OCI-LY3 (cell line): ENCODE measurements around the gene CLPTM1.
A peak's percentile ranks its signal among the peaks of the same experiment; 100 is the strongest.

Experiments
- H2AFZ ChIP-seq: fragments of 200-600, 300-600 bp; shearing (Covaris generic); 2 replicates; pipeline ENCODE4 v1.6.0; 2014; ENCODE audit warnings: antibody characterized with exemption, low read depth, low read length
- H3K27ac ChIP-seq: fragments of 200-600, 300-600 bp; sonication (generic); 2 replicates; pipeline ENCODE4 v1.5.1; 2014; ENCODE audit warnings: mild to moderate bottlenecking, low read length, moderate library complexity, mixed read lengths
- H3K27me3 ChIP-seq: fragments of 200-600, 300-600 bp; sonication (generic); 2 replicates; pipeline ENCODE4 v1.6.1; 2014; ENCODE audit warnings: low read depth, low read length, mixed read lengths
- H3K36me3 ChIP-seq: fragments of 200-600, 300-600 bp; sonication (generic); replicated peaks from 2 replicates; pipeline ENCODE3; 2014; ENCODE audit warnings: low read depth, low read length, mixed read lengths
- H3K4me1 ChIP-seq: fragments of 300-600, 200-600 bp; sonication (generic); 2 replicates; pipeline ENCODE4 v1.6.1; 2014; ENCODE audit warnings: low read length, mixed read lengths
- H3K4me2 ChIP-seq: fragments of 200-600, 300-600 bp; sonication (generic); 2 replicates; pipeline ENCODE4 v1.6.1; 2014; ENCODE audit warnings: low read length, mixed read lengths
- H3K4me3 ChIP-seq: fragments of 300-600, 200-600 bp; sonication (generic); 2 replicates; pipeline ENCODE4 v1.5.1; 2014; ENCODE audit warnings: antibody characterized with exemption, mild to moderate bottlenecking, low read length, moderate library complexity
- H3K79me2 ChIP-seq: fragments of 300-600, 200-600 bp; shearing (Covaris generic); 2 replicates; pipeline ENCODE4 v1.6.1; 2014; ENCODE audit warnings: mild to moderate bottlenecking, low read length, mixed read lengths
- H3K9ac ChIP-seq: fragments of 300-600, 200-600 bp; shearing (Covaris generic); 2 replicates; pipeline ENCODE4 v1.6.0; 2014; ENCODE audit warnings: mild to moderate bottlenecking, low read length, moderate library complexity
- H3K9me3 ChIP-seq: fragments of 200-600, 300-600 bp; shearing (Covaris generic); 2 replicates; pipeline ENCODE4 v1.6.1; 2014; ENCODE audit warnings: low read length, mixed read lengths; ENCODE audit not compliant: insufficient read depth
- H4K20me1 ChIP-seq: fragments of 200-600, 300-600 bp; sonication (generic); 2 replicates; pipeline ENCODE4 v1.6.1; 2016; ENCODE audit warnings: low read length, mixed read lengths; ENCODE audit not compliant: insufficient read depth
- CTCF ChIP-seq: fragments of 200-600, 300-600 bp; sonication (generic); IDR thresholded peaks from 2 replicates; pipeline ENCODE4 v1.5.1; 2014; ENCODE audit warnings: antibody characterized with exemption, low read length, low read depth
- EZH2phosphoT487 ChIP-seq: fragments of 200-600 bp; shearing (Covaris generic); IDR thresholded peaks from 2 replicates; pipeline ENCODE4 v1.6.1; 2018; ENCODE audit warnings: antibody characterized with exemption, mixed run types, low read depth

The CLPTM1 gene

GRCh38 chr19:44954649-44955504 is at the start of gene CLPTM1:
Gene CLPTM1 (plus strand): TSS chr19:44955380. CDS start chr19:44955396, 16 bp downstream.
- Histone ChIP-seq H3K4me2 (peak within 1 kb of the TSS; percentile 100), H2AFZ (peak within 1 kb of the TSS; percentile 98)

DNA sequence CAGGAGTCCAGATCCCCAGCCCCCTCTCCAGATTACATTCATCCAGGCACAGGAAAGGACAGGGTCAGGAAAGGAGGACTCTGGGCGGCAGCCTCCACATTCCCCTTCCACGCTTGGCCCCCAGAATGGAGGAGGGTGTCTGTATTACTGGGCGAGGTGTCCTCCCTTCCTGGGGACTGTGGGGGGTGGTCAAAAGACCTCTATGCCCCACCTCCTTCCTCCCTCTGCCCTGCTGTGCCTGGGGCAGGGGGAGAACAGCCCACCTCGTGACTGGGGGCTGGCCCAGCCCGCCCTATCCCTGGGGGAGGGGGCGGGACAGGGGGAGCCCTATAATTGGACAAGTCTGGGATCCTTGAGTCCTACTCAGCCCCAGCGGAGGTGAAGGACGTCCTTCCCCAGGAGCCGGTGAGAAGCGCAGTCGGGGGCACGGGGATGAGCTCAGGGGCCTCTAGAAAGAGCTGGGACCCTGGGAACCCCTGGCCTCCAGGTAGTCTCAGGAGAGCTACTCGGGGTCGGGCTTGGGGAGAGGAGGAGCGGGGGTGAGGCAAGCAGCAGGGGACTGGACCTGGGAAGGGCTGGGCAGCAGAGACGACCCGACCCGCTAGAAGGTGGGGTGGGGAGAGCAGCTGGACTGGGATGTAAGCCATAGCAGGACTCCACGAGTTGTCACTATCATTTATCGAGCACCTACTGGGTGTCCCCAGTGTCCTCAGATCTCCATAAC is 49.6 kb upstream of the CLPTM1 start, which contains the start of gene APOE:
Gene APOE, plus strand, starts transcription at position 360 of the 724 bp plus-strand sequence. CDS start 829 bp downstream, outside the sequence.
- Histone ChIP-seq H3K4me1 (no peaks in the 10 kb centered on the region), H3K27me3 (no peaks in the 10 kb centered on the region), H3K9me3 (no peaks in the 10 kb centered on the region), H3K4me3 (no peak within 1 kb of the TSS), H3K79me2 (no peaks in the 10 kb centered on the region), H2AFZ (no peak within 1 kb of the TSS), H3K36me3 (peaks cover 16% of the 10 kb centered on the region), H3K9ac (no peak within 1 kb of the TSS), H3K27ac (no peak within 1 kb of the TSS), H4K20me1 (no peaks in the 10 kb centered on the region), H3K4me2 (no peak within 1 kb of the TSS)
- TF ChIP-seq EZH2phosphoT487 (no peak), CTCF (no peak)

More at GRCh38 chr19:44954649-44955504, at the start of gene CLPTM1:
- no peaks in the 10 kb centered on the region for H3K36me3 ChIP-seq
- peaks cover 24% of the 10 kb centered on the region for H4K20me1 ChIP-seq
- peaks cover 29% of the 10 kb centered on the region for H3K4me1 ChIP-seq
- peaks cover 59% of the 10 kb centered on the region for H3K79me2 ChIP-seq
- no peaks in the 10 kb centered on the region for H3K9me3 ChIP-seq
- peak within 1 kb of the TSS; percentile 95 for H3K9ac ChIP-seq
- H3K27ac ChIP-seq, result peak within 1 kb of the TSS; percentile 85
- no peaks in the 10 kb centered on the region for H3K27me3 ChIP-seq
- H3K4me3 ChIP-seq, result peak within 1 kb of the TSS; percentile 83
- TF ChIP-seq EZH2phosphoT487 (no peak), CTCF (no peak)

DNA sequence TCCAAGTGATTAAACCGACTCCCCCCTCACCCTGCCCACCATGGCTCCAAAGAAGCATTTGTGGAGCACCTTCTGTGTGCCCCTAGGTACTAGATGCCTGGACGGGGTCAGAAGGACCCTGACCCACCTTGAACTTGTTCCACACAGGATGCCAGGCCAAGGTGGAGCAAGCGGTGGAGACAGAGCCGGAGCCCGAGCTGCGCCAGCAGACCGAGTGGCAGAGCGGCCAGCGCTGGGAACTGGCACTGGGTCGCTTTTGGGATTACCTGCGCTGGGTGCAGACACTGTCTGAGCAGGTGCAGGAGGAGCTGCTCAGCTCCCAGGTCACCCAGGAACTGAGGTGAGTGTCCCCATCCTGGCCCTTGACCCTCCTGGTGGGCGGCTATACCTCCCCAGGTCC is 47.6 kb upstream of the CLPTM1 start:
- Histone ChIP-seq H3K4me1 (peaks cover 7% of the 10 kb centered on the region), H3K27me3 (peaks cover 2% of the 10 kb centered on the region; the same call in 1 of the 2 replicates), H3K4me2 (no peak overlapping the region)

More for the DNA sequence above, 47.6 kb upstream of the CLPTM1 start:
- Histone ChIP-seq H3K9ac (no peak overlapping the region), H3K9me3 (no peaks in the 10 kb centered on the region), H3K4me3 (no peak overlapping the region), H3K27ac (no peak overlapping the region), H3K36me3 (peaks cover 7% of the 10 kb centered on the region), H4K20me1 (no peaks in the 10 kb centered on the region), H2AFZ (no peak overlapping the region), H3K79me2 (no peaks in the 10 kb centered on the region)
- TF ChIP-seq CTCF, result no peak
- no peak for TF ChIP-seq EZH2phosphoT487
